Activated CD8-positive, alpha-beta T cell treated with anti-CD3 and anti-CD28 coated beads, Interleukin-2, amount 10 ng/mL, durations not matched to agents 7 days and 5 days (primary cell): ENCODE data around the gene CC2D1B. TPM values are rescaled to one million over a fixed set of nuclear protein-coding genes. Genes with fewer than 3 reads are reported as not detected.
A peak's percentile ranks its signal among the peaks of the same experiment; 100 is the strongest.

Experiments used
- ATAC-seq: fragments of 150-1000 bp; cut with Tn5 transposase; one replicate; pipeline ENCODE4 v1.10.0; 2021; ENCODE audit warnings: moderate library complexity
- CTCF ChIA-PET: fragments of 350-600 bp; sonication (Branson Sonifier 250); formaldehyde crosslinking; loops from one replicate; lab custom pipeline; 2021; ENCODE audit warnings: antibody characterized with exemption; lab: Charles Lee
- POLR2A ChIA-PET: fragments of 350-600 bp; sonication (Branson Sonifier 250); formaldehyde crosslinking; loops from one replicate; lab custom pipeline; 2021; ENCODE audit warnings: antibody characterized with exemption; lab: Charles Lee
- DNase-seq: peaks from one replicate; pipeline ENCODE4 v3.0.0-alpha.2; 2020
- H3K27ac Mint-ChIP-seq: one replicate; pipeline ENCODE4 v1.8.0; 2021; ENCODE audit warnings: mild to moderate bottlenecking, mixed read lengths
- H3K27me3 Mint-ChIP-seq: one replicate; pipeline ENCODE4 v1.8.0; 2021; ENCODE audit warnings: low read depth, mixed read lengths
- H3K36me3 Mint-ChIP-seq: one replicate; pipeline ENCODE4 v1.8.0; 2021; ENCODE audit warnings: low read depth, mixed read lengths
- H3K4me1 Mint-ChIP-seq: one replicate; pipeline ENCODE4 v1.8.0; 2021; ENCODE audit warnings: low read depth, mixed read lengths
- H3K4me3 Mint-ChIP-seq: one replicate; pipeline ENCODE4 v1.8.0; 2021; ENCODE audit warnings: mild to moderate bottlenecking, mixed read lengths
- H3K9me3 Mint-ChIP-seq: one replicate; pipeline ENCODE4 v1.8.0; 2022; ENCODE audit warnings: mixed read lengths; ENCODE audit not compliant: insufficient read depth
- total RNA-seq, 2 experiments: library from RNA; stranded (reverse); gene quantifications; one replicate each; pipeline ENCODE4 v1.2.3, GENCODE V29; 2021

The CC2D1B gene
- total RNA-seq, 2 experiments from 2014 or later = 46.7 to 53.3 TPM

- no peak for ATAC-seq
- peaks cover 7% of the 10 kb centered on the region for H3K4me1 Mint-ChIP-seq
- POLR2A ChIA-PET = no interaction called here
- DNase-seq = no peak
- no peak overlapping the region for H3K4me3 Mint-ChIP-seq
- H3K27ac Mint-ChIP-seq = no peak overlapping the region
- CTCF ChIA-PET = interaction anchor here (0.6 kb wide), 1 partner anchor 486 kb away, joined by 3 read pairs; no protein-coding TSS in a partner anchor
- H3K36me3 Mint-ChIP-seq = no peaks in the 10 kb centered on the region
- no peaks in the 10 kb centered on the region for H3K9me3 Mint-ChIP-seq
- no peaks in the 10 kb centered on the region for H3K27me3 Mint-ChIP-seq
These were observed 31.0 kb downstream of the CC2D1B start for GRCh38 chr1:52334906-52335528.

GRCh38 chr1:52332411-52332810 lies 33.6 kb downstream of the CC2D1B start:
- no peaks in the 10 kb centered on the region for H3K27me3 Mint-ChIP-seq
- H3K36me3 Mint-ChIP-seq = no peaks in the 10 kb centered on the region
- H3K4me1 Mint-ChIP-seq = peaks cover 10% of the 10 kb centered on the region
- no peak overlapping the region for H3K4me3 Mint-ChIP-seq
- ChIA-PET CTCF (no interaction called here), POLR2A (no interaction called here)
- no peak for ATAC-seq
- no peak overlapping the region for H3K27ac Mint-ChIP-seq
- H3K9me3 Mint-ChIP-seq = no peaks in the 10 kb centered on the region
- DNase-seq = no peak

- ChIA-PET POLR2A (no interaction called here), CTCF (no interaction called here)
- Mint-ChIP-seq H3K36me3 (no peaks in the 10 kb centered on the region), H3K27me3 (no peaks in the 10 kb centered on the region), H3K4me3 (no peak overlapping the region), H3K4me1 (peaks cover 10% of the 10 kb centered on the region), H3K9me3 (no peaks in the 10 kb centered on the region), H3K27ac (no peak overlapping the region)
- ATAC-seq = no peak
- no peak for DNase-seq
These were observed 37.4 kb downstream of the CC2D1B start for GRCh38 chr1:52328615-52329014.

- H3K27ac Mint-ChIP-seq = no peak overlapping the region
- peaks cover 10% of the 10 kb centered on the region for H3K4me1 Mint-ChIP-seq
- ATAC-seq (no peak), DNase-seq (no peak)
- no peak overlapping the region for H3K4me3 Mint-ChIP-seq
- CTCF ChIA-PET = no interaction called here
- H3K9me3 Mint-ChIP-seq = no peaks in the 10 kb centered on the region
- POLR2A ChIA-PET = no interaction called here
- no peaks in the 10 kb centered on the region for H3K36me3 Mint-ChIP-seq
- H3K27me3 Mint-ChIP-seq = no peaks in the 10 kb centered on the region
These were observed 40.2 kb downstream of the CC2D1B start for GRCh38 chr1:52325786-52326185.

- ChIA-PET POLR2A (interaction anchor here (0.8 to 1.2 kb wide), 2 partner anchors 12 to 343 kb away, joined by 3 read pairs; no protein-coding TSS in a partner anchor), CTCF (no interaction called here)
- no peaks in the 10 kb centered on the region for H3K36me3 Mint-ChIP-seq
- H3K4me3 Mint-ChIP-seq = no peak overlapping the region
- no peaks in the 10 kb centered on the region for H3K27me3 Mint-ChIP-seq
- H3K27ac Mint-ChIP-seq = no peak overlapping the region
- ATAC-seq (no peak), DNase-seq (no peak)
- no peaks in the 10 kb centered on the region for H3K4me1 Mint-ChIP-seq
- H3K9me3 Mint-ChIP-seq = no peaks in the 10 kb centered on the region
These were observed 42.3 kb downstream of the CC2D1B start for GRCh38 chr1:52323731-52324130.

- Mint-ChIP-seq H3K36me3 (no peaks in the 10 kb centered on the region), H3K4me1 (no peaks in the 10 kb centered on the region), H3K4me3 (no peak overlapping the region), H3K27ac (no peak overlapping the region), H3K9me3 (no peaks in the 10 kb centered on the region), H3K27me3 (no peaks in the 10 kb centered on the region)
- ChIA-PET CTCF (interaction anchor here (0.9 kb wide), 1 partner anchor 366 kb away, joined by 3 read pairs; no protein-coding TSS in a partner anchor), POLR2A (no interaction called here)
- ATAC-seq = no peak
- DNase-seq = no peak
These were observed 44.9 kb downstream of the CC2D1B start for GRCh38 chr1:52321061-52321460.

GRCh38 chr1:52306227-52307006 lies 59.6 kb downstream of the CC2D1B start:
- Mint-ChIP-seq H3K9me3 (no peaks in the 10 kb centered on the region), H3K36me3 (no peaks in the 10 kb centered on the region), H3K4me3 (no peak overlapping the region), H3K4me1 (no peaks in the 10 kb centered on the region), H3K27me3 (no peaks in the 10 kb centered on the region), H3K27ac (no peak overlapping the region)
- ChIA-PET CTCF (interaction anchor here (1.0 kb wide), 1 partner anchor 10 kb away, joined by 4 read pairs; no protein-coding TSS in a partner anchor), POLR2A (no interaction called here)
- ATAC-seq (peak; percentile 36), DNase-seq (no peak)

GRCh38 chr1:52305417-52306226 lies 60.4 kb downstream of the CC2D1B start:
- CTCF ChIA-PET = no interaction called here
- POLR2A ChIA-PET = no interaction called here

More at GRCh38 chr1:52305417-52306226, 60.4 kb downstream of the CC2D1B start:
- H3K27ac Mint-ChIP-seq = no peak overlapping the region
- no peaks in the 10 kb centered on the region for H3K27me3 Mint-ChIP-seq
- no peaks in the 10 kb centered on the region for H3K36me3 Mint-ChIP-seq
- H3K9me3 Mint-ChIP-seq = no peaks in the 10 kb centered on the region
- ATAC-seq (no peak), DNase-seq (no peak)
- H3K4me1 Mint-ChIP-seq = no peaks in the 10 kb centered on the region
- H3K4me3 Mint-ChIP-seq = no peak overlapping the region

Other genes starting within 250 kb of the CC2D1B start
- gene ZFYVE9, start 224.1 kb downstream of the CC2D1B start, total RNA-seq = 1 to 10 TPM; 1.4 to 1.6 TPM
- gene ORC1, start 38.2 kb upstream of the CC2D1B start, total RNA-seq = 10 to 100 TPM; 38.3 to 38.4 TPM
- 100 to 1,000 TPM; 102 to 104 TPM for gene PRPF38A, start 38.4 kb upstream of the CC2D1B start, total RNA-seq
- 10 to 100 TPM; 58.5 to 65.9 TPM for gene TUT4, start 186.9 kb upstream of the CC2D1B start, total RNA-seq
- gene GPX7, start 236.2 kb upstream of the CC2D1B start, total RNA-seq = 10 to 100 TPM; 10.0 to 10.4 TPM